GM12878 (cell line): ENCODE data around the gene MAGEA1. TPM values are rescaled to one million over a fixed set of nuclear protein-coding genes. Genes with fewer than 3 reads are reported as not detected.

ENCODE experiments used
- ATAC-seq: fragments of 200-7000 bp; cut with Tn5 transposase; 3 replicates; pipeline ENCODE4 v1.9.1; 2020; ENCODE audit warnings: mild to moderate bottlenecking, moderate library complexity
- BruUV-seq: library from RNA; stranded (reverse); fragments of 400-500 nt; replicated peaks from 2 replicates; lab custom pipeline; 2021; lab: Mats Ljungman, UMichigan
- CTCF ChIA-PET: fragments of 300-600 bp; sonication (Branson Sonifier 250); formaldehyde crosslinking; extraction: SDS; loops from one replicate; lab custom pipeline; 2021; ENCODE audit warnings: inconsistent platforms; lab: Yijun Ruan, JAX
- POLR2A ChIA-PET: fragments of 350-600 bp; formaldehyde crosslinking; extraction: SDS; loops from one replicate; lab custom pipeline; 2021; ENCODE audit warnings: inconsistent platforms; lab: Charles Lee
- RAD21 ChIA-PET: fragments of 300-600 bp; sonication (Branson Sonifier 250); formaldehyde crosslinking; loops from one replicate; lab custom pipeline; 2023; ENCODE audit warnings: antibody characterized with exemption; ENCODE audit not compliant: unreplicated experiment; lab: Charles Lee
- SMC1A ChIA-PET: fragments of 300-600 bp; sonication (Branson Sonifier 250); formaldehyde crosslinking; loops from one replicate; lab custom pipeline; 2023; ENCODE audit not compliant: unreplicated experiment, uncharacterized antibody; lab: Charles Lee
- DNase-seq: peaks from one replicate; pipeline ENCODE4 v3.0.0-alpha.2; 2011; ENCODE audit warnings: low read depth, low spot score
- FAIRE-seq: peaks from 3 replicates; lab custom pipeline; 2011; peaks lifted over from hg19 to GRCh38; lab: Jason Lieb, UNC
- H2AFZ ChIP-seq: 2 replicates; pipeline ENCODE4 v1.6.0; 2011; ENCODE audit warnings: low read depth, low read length, control low read depth; ENCODE audit not compliant: control insufficient read depth
- H3K27ac ChIP-seq: 2 replicates; pipeline ENCODE4 v1.5.1; 2011; ENCODE audit warnings: control low read depth; ENCODE audit not compliant: control insufficient read depth, insufficient read depth
- H3K27me3 ChIP-seq, 2 experiments: replicated peaks in 1 of 2; 2 replicates each; pipeline versions ENCODE4 v1.6.0 to v1.6.1; 2011; ENCODE audit warnings: low read length in 1 of 2; ENCODE audit not compliant: control insufficient read depth in 2 of 2, insufficient read depth in 2 of 2
- H3K36me3 ChIP-seq, 2 experiments: 2 replicates each; pipeline ENCODE4 v1.5.1; 2011; ENCODE audit warnings: low read length in 1 of 2; ENCODE audit not compliant: control insufficient read depth in 2 of 2, insufficient read depth in 2 of 2
- H3K4me1 ChIP-seq: 2 replicates; pipeline ENCODE4 v1.6.1; 2011; ENCODE audit warnings: mild to moderate bottlenecking, low read length, moderate library complexity, mixed read lengths; ENCODE audit not compliant: control insufficient read depth, insufficient read depth
- H3K4me2 ChIP-seq: 2 replicates; pipeline ENCODE4 v1.6.0; 2011; ENCODE audit warnings: control low read depth; ENCODE audit not compliant: control insufficient read depth, insufficient read depth
- H3K4me3 ChIP-seq: fragments of 200-600 bp; sonication (generic); 2 replicates; pipeline ENCODE4 v1.5.1; 2016
- H3K79me2 ChIP-seq: 2 replicates; pipeline ENCODE4 v1.6.0; 2011; ENCODE audit warnings: low read length; ENCODE audit not compliant: control insufficient read depth, insufficient read depth
- H3K9ac ChIP-seq: 2 replicates; pipeline ENCODE4 v1.8.0; 2011; ENCODE audit warnings: low read length, control low read depth, mixed read lengths; ENCODE audit not compliant: control insufficient read depth, insufficient read depth
- H3K9me3 ChIP-seq: replicated peaks from 3 replicates; pipeline ENCODE4 v1.5.1; 2011; ENCODE audit warnings: mild to moderate bottlenecking, low read length; ENCODE audit not compliant: control insufficient read depth, insufficient read depth
- H4K20me1 ChIP-seq: 2 replicates; pipeline ENCODE4 v1.6.0; 2011; ENCODE audit not compliant: control insufficient read depth, insufficient read depth
- ETV6 ChIP-seq, 2 experiments: fragments of 450-650 bp in 1 of 2; IDR thresholded peaks in 1 of 2; conservative IDR thresholded peaks in 1 of 2; 2 replicates each; pipeline ENCODE4 v1.6.1; 2014; ENCODE audit warnings: antibody characterized with exemption in 1 of 2, borderline replicate concordance in 1 of 2, low read depth in 1 of 2, mild to moderate bottlenecking in 1 of 2, moderate library complexity in 1 of 2
- GABPA ChIP-seq: IDR thresholded peaks from 2 replicates; pipeline ENCODE4 v1.6.1; 2014; ENCODE audit warnings: antibody characterized with exemption, low read depth, mild to moderate bottlenecking, inconsistent platforms
- IKZF1 ChIP-seq: fragments of 450-650 bp; conservative IDR thresholded peaks from 2 replicates; pipeline ENCODE4 v1.6.1; 2017; ENCODE audit warnings: antibody characterized with exemption, mild to moderate bottlenecking
- MEF2A ChIP-seq: IDR thresholded peaks from 2 replicates; pipeline ENCODE4 v1.6.1; 2011; ENCODE audit warnings: low read depth, mild to moderate bottlenecking, low read length, moderate library complexity; ENCODE audit not compliant: insufficient read depth
- MTA3 ChIP-seq: IDR thresholded peaks from 2 replicates; pipeline ENCODE4 v1.6.1; 2012; ENCODE audit warnings: low read length, inconsistent platforms, borderline replicate concordance
- NBN ChIP-seq: fragments of 450-650 bp; IDR thresholded peaks from 2 replicates; pipeline ENCODE4 v1.6.1; 2016
- NRF1 ChIP-seq: conservative IDR thresholded peaks from 2 replicates; pipeline ENCODE4 v1.6.1; 2011; ENCODE audit warnings: mild to moderate bottlenecking, low read depth, low read length, improper control_type of control experiment
- SMAD1 ChIP-seq: fragments of 450-650 bp; IDR thresholded peaks from 2 replicates; pipeline ENCODE4 v1.6.1; 2018; ENCODE audit warnings: mild to moderate bottlenecking, low read depth; ENCODE audit not compliant: partially characterized antibody
- SREBF2 ChIP-seq: IDR thresholded peaks from 2 replicates; pipeline ENCODE4 v1.6.1; 2012; ENCODE audit warnings: mild to moderate bottlenecking, low read length
- WGBS: methylation state at CpG from one replicate; pipeline ENCODE4 v1.1.6; 2016; ENCODE audit warnings: low lambda C conversion rate; ENCODE audit not compliant: insufficient replicate concordance, insufficient coverage; ENCODE audit errors: missing lambda C conversion rate; 5-methylcytosine and 5-hydroxymethylcytosine counted together
- in situ Hi-C: fragments of 300-500 bp; cut with MboI; formaldehyde crosslinking; loops from 9 replicates; pipeline ENCODE4 v1.14.3; 2018; ENCODE audit warnings: mixed read lengths
- intact Hi-C: fragments of 100-400 bp; cut with micrococcal nuclease; formaldehyde crosslinking; loops from one replicate; pipeline ENCODE4 v1.14.2; 2022; ENCODE audit not compliant: unreplicated experiment
- polyA plus RNA-seq, 11 experiments: library from polyadenylated mRNA; depleted of rRNA in 4 of 11; unstranded in 6 of 11; stranded (reverse) in 5 of 11; fragments of >200 nt; fragmentation: Nextera tagmentation in 4 of 11; fragmentation: Illumina TruSeq in 1 of 11; extraction: Ambion mirVana in 4 of 11; extraction: Trizol in 1 of 11; gene quantifications; 1 replicate in 1 of 11; 2 replicates in 10 of 11; pipeline versions ENCODE4 v1.2.1 to v1.2.3, GENCODE V29; 2011 to 2016; ENCODE audit warnings: inconsistent platforms in 2 of 11, missing spikeins in 2 of 11, low read depth in 1 of 11
- total RNA-seq, 4 experiments: library from RNA; depleted of rRNA in 3 of 4; stranded (reverse); fragments of >200 nt in 3 of 4; fragmentation: Illumina TruSeq in 1 of 4; extraction: Trizol in 1 of 4; gene quantifications; 2 replicates each; pipeline versions ENCODE4 v1.2.1 to v1.2.3, GENCODE V29; 2013 to 2021
- TF ChIP-seq, protein P1 (sequence below), 3 experiments: IDR thresholded peaks in 2 of 3; conservative IDR thresholded peaks in 1 of 3; 2 replicates each; pipeline ENCODE4 v1.5.1; 2011; ENCODE audit warnings: low read depth in 3 of 3, low read length in 3 of 3, mild to moderate bottlenecking in 3 of 3, control low read depth in 2 of 3, moderate library complexity in 2 of 3, inconsistent platforms in 1 of 3, mixed read lengths in 1 of 3; ENCODE audit not compliant: control insufficient read depth in 2 of 3, insufficient read depth in 1 of 3; ENCODE audit errors: extremely low read depth in 1 of 3
- TF ChIP-seq, protein P2 (sequence below): IDR thresholded peaks from 2 replicates; pipeline ENCODE4 v1.6.1; 2012; ENCODE audit warnings: low read depth, low read length, improper control_type of control experiment
- TF ChIP-seq, protein P3 (sequence below): fragments of 450-650 bp; IDR thresholded peaks from 2 replicates; pipeline ENCODE4 v1.6.1; 2017; ENCODE audit warnings: antibody characterized with exemption, mild to moderate bottlenecking, moderate library complexity

MAGEA1 gene
- total and polyA plus RNA-seq, 10 of the 15 experiments (the other 5 are each of a cell fraction or from before 2014, with no cell fraction given): 0.31 TPM; not detected in 9

DNA sequence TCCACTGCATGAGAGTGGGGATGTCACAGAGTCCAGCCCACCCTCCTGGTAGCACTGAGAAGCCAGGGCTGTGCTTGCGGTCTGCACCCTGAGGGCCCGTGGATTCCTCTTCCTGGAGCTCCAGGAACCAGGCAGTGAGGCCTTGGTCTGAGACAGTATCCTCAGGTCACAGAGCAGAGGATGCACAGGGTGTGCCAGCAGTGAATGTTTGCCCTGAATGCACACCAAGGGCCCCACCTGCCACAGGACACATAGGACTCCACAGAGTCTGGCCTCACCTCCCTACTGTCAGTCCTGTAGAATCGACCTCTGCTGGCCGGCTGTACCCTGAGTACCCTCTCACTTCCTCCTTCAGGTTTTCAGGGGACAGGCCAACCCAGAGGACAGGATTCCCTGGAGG, 2.7 kb downstream of the MAGEA1 start:
- no peak overlapping the region for H3K9ac ChIP-seq
- no peaks in the 10 kb centered on the region for H4K20me1 ChIP-seq
- no peak overlapping the region for H2AFZ ChIP-seq
- no peaks in the 10 kb centered on the region for H3K79me2 ChIP-seq
- no peak for DNase-seq
- no peaks in the 10 kb centered on the region for H3K27me3 ChIP-seq
- ChIA-PET RAD21 (no interaction called here), POLR2A (no interaction called here), CTCF (no interaction called here)
- in situ Hi-C loops: loop anchor here (10.0 to 25.0 kb wide), 2 partner anchors 87 to 630 kb away; no protein-coding TSS in a partner anchor
- TF ChIP-seq SREBF2 (no peak), MTA3 (no peak), NBN (no peak), GABPA (no peak), SMAD1 (no peak), ETV6 (conservative IDR thresholded peaks at IDR 0.05 in 1 of 2, IDR thresholded peaks at IDR 0.05 in 1 of 2; ENCODE audit: borderline replicate concordance in 1 of 2, low read depth in 1 of 2) (no peak), MEF2A (no peak), IKZF1 (no peak), NRF1 (no peak)
- TF ChIP-seq, protein P1, sequence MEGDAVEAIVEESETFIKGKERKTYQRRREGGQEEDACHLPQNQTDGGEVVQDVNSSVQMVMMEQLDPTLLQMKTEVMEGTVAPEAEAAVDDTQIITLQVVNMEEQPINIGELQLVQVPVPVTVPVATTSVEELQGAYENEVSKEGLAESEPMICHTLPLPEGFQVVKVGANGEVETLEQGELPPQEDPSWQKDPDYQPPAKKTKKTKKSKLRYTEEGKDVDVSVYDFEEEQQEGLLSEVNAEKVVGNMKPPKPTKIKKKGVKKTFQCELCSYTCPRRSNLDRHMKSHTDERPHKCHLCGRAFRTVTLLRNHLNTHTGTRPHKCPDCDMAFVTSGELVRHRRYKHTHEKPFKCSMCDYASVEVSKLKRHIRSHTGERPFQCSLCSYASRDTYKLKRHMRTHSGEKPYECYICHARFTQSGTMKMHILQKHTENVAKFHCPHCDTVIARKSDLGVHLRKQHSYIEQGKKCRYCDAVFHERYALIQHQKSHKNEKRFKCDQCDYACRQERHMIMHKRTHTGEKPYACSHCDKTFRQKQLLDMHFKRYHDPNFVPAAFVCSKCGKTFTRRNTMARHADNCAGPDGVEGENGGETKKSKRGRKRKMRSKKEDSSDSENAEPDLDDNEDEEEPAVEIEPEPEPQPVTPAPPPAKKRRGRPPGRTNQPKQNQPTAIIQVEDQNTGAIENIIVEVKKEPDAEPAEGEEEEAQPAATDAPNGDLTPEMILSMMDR (IDR thresholded peaks at IDR 0.05 in 2 of 3, conservative IDR thresholded peaks at IDR 0.05 in 1 of 3; ENCODE audit: control insufficient read depth in 2 of 3, extremely low read depth in 1 of 3, insufficient read depth in 1 of 3, low read depth in 3 of 3, low read length in 3 of 3): no peak
- TF ChIP-seq, protein P2, sequence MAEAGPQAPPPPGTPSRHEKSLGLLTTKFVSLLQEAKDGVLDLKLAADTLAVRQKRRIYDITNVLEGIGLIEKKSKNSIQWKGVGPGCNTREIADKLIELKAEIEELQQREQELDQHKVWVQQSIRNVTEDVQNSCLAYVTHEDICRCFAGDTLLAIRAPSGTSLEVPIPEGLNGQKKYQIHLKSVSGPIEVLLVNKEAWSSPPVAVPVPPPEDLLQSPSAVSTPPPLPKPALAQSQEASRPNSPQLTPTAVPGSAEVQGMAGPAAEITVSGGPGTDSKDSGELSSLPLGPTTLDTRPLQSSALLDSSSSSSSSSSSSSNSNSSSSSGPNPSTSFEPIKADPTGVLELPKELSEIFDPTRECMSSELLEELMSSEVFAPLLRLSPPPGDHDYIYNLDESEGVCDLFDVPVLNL: no peak
- TF ChIP-seq, protein P3, sequence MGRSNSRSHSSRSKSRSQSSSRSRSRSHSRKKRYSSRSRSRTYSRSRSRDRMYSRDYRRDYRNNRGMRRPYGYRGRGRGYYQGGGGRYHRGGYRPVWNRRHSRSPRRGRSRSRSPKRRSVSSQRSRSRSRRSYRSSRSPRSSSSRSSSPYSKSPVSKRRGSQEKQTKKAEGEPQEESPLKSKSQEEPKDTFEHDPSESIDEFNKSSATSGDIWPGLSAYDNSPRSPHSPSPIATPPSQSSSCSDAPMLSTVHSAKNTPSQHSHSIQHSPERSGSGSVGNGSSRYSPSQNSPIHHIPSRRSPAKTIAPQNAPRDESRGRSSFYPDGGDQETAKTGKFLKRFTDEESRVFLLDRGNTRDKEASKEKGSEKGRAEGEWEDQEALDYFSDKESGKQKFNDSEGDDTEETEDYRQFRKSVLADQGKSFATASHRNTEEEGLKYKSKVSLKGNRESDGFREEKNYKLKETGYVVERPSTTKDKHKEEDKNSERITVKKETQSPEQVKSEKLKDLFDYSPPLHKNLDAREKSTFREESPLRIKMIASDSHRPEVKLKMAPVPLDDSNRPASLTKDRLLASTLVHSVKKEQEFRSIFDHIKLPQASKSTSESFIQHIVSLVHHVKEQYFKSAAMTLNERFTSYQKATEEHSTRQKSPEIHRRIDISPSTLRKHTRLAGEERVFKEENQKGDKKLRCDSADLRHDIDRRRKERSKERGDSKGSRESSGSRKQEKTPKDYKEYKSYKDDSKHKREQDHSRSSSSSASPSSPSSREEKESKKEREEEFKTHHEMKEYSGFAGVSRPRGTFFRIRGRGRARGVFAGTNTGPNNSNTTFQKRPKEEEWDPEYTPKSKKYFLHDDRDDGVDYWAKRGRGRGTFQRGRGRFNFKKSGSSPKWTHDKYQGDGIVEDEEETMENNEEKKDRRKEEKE: no peak
- TF ChIP-seq, all 136 proteins: peak for 0
- 10% methylated on average over 4 of the region's 4 CpGs for WGBS
- SMC1A ChIA-PET: no interaction called here
- intact Hi-C loops: no loop called here
- no peak for FAIRE-seq
- ATAC-seq: no peak
- Histone ChIP-seq H3K36me3 (no peaks in the 10 kb centered on the region), H3K4me2 (no peak overlapping the region), H3K27ac (no peak overlapping the region), H3K9me3 (no peaks in the 10 kb centered on the region), H3K4me3 (no peak overlapping the region), H3K4me1 (no peaks in the 10 kb centered on the region)
- no TSS peak for BruUV-seq
